Sigmoid colon (tissue), 7 donors: Measurements from ENCODE around the gene FIBP. TPM values are rescaled to one million over a fixed set of nuclear protein-coding genes. Genes with fewer than 3 reads are reported as not detected.

Source experiments
- DNase-seq: peaks from one replicate; pipeline ENCODE4 v3.0.0-alpha.2; 2019
- H3K27ac ChIP-seq, 4 donors: fragments of 200-600 bp; sonication (generic); one replicate each; pipeline ENCODE4 v1.5.1; 2016 to 2019; ENCODE audit warnings: mild to moderate bottlenecking in 1 of 4
- H3K27me3 ChIP-seq, 3 donors: fragments of 200-600 bp; sonication (generic); one replicate each; pipeline ENCODE4 v1.5.1; 2019; ENCODE audit warnings: mild to moderate bottlenecking in 1 of 3
- H3K36me3 ChIP-seq, 4 donors: fragments of 200-600 bp; sonication (generic); one replicate each; pipeline ENCODE4 v1.5.1; 2016 to 2019
- H3K4me1 ChIP-seq, 4 donors: fragments of 200-600 bp; sonication (generic); one replicate each; pipeline ENCODE4 v1.5.1; 2017 to 2019
- H3K4me3 ChIP-seq, 4 donors: fragments of 200-600 bp; sonication (generic); one replicate each; pipeline ENCODE4 v1.5.1; 2017 to 2019; ENCODE audit warnings: mild to moderate bottlenecking in 2 of 4, moderate library complexity in 1 of 4
- H3K9me3 ChIP-seq, 4 donors: fragments of 200-600 bp in 3 of 4; sonication (generic) in 3 of 4; one replicate each; pipeline versions ENCODE4 v1.5.1 to v1.6.1; 2013 to 2019
- CTCF ChIP-seq, 4 experiments: fragments of 450-650 bp in 3 of 4; fragments of 200-600 bp in 1 of 4; IDR thresholded peaks; one replicate each; pipeline ENCODE4 v1.5.1; 2016 to 2019; ENCODE audit warnings: antibody characterized with exemption in 4 of 4, mild to moderate bottlenecking in 3 of 4, moderate library complexity in 2 of 4
- EP300 ChIP-seq, 4 donors: sonication (generic); formaldehyde crosslinking; IDR thresholded peaks; one replicate each; pipeline ENCODE4 v1.6.1; 2017; ENCODE audit warnings: antibody characterized with exemption in 4 of 4
- POLR2A ChIP-seq, 2 donors: fragments of 450-650 bp; IDR thresholded peaks; one replicate each; pipeline ENCODE4 v1.6.1; 2016; ENCODE audit warnings: antibody characterized with exemption in 2 of 2, mild to moderate bottlenecking in 2 of 2, moderate library complexity in 2 of 2
- POLR2AphosphoS5 ChIP-seq, 4 donors: sonication (generic); formaldehyde crosslinking; IDR thresholded peaks; one replicate each; pipeline ENCODE4 v1.6.1; 2017; ENCODE audit warnings: antibody characterized with exemption in 4 of 4
- WGBS, 2 donors: extraction: QIAGEN DNeasy Blood & Tissue Kit; methylation state at CpG; one replicate each; pipeline ENCODE4 v1.1.7; 2013; 5-methylcytosine and 5-hydroxymethylcytosine counted together
- intact Hi-C: fragments of 100-400 bp; cut with DNase I; formaldehyde crosslinking; loops from one replicate; pipeline ENCODE4 v1.15.1; 2023
- polyA plus RNA-seq, 3 donors: library from polyadenylated mRNA; stranded (reverse); fragments of 200-250 nt; gene quantifications; one replicate each; pipeline ENCODE4 v1.2.3, GENCODE V29; 2013
- total RNA-seq, 4 donors: library from RNA; depleted of rRNA; stranded (reverse); fragments of >200 nt; gene quantifications; one replicate each; pipeline ENCODE4 v1.1.0, GENCODE V29; 2016
- donor health status: healthy with polysubstance abuse.
- donor health status: Bipolar disorder and iron deficiency.
- donor health status: healthy.

The FIBP gene
- total and polyA plus RNA-seq, 7 donors, result 37.5 to 66.1 (median 54.4) TPM

- peaks cover 0 to 66% (median 59%) of the 10 kb centered on the region in 4 donors for H3K4me1 ChIP-seq
- H3K27ac ChIP-seq, result peak overlapping the region; percentile 94 to 99 (median 96)
- peak in 2 of 4 donors; percentile 10 to 82 for TF ChIP-seq EP300 (IDR thresholded peaks at IDR 0.05)
- TF ChIP-seq POLR2AphosphoS5 (IDR thresholded peaks at IDR 0.05), result peak; percentile 57 to 91 (median 66)
- TF ChIP-seq POLR2A (IDR thresholded peaks at IDR 0.05), result no peak
- DNase-seq, result peak; percentile 97
- no peaks in the 10 kb centered on the region for H3K27me3 ChIP-seq
- no peak overlapping the region for H3K4me3 ChIP-seq
- peaks cover 0 to 10% (median 0%) of the 10 kb centered on the region in 4 donors for H3K36me3 ChIP-seq
- 52 to 69% methylated on average over 13 of the region's 13 CpGs for WGBS, 2 donors
- intact Hi-C loops, result loop anchor here (2.0 to 5.0 kb wide), 2 partner anchors 15 to 59 kb away; partner anchors contain the start of genes CFL1 and FOSL1
- H3K9me3 ChIP-seq, result no peaks in the 10 kb centered on the region
Observed at GRCh38 chr11:65915821-65916251, 27.6 kb upstream of the FIBP start.

GRCh38 chr11:65915101-65915820, 27.0 kb upstream of the FIBP start:
- peaks cover 0 to 60% (median 53%) of the 10 kb centered on the region in 4 donors for H3K4me1 ChIP-seq
- intact Hi-C loops, result loop anchor here (2.0 to 5.0 kb wide), 2 partner anchors 14 to 58 kb away; partner anchors contain the start of genes CFL1 and FOSL1
- H3K27ac ChIP-seq, result peak overlapping the region; percentile 94 to 99 (median 96)
- H3K27me3 ChIP-seq, result no peaks in the 10 kb centered on the region
- H3K36me3 ChIP-seq, result peaks cover 0 to 5% (median 0%) of the 10 kb centered on the region in 4 donors
- 66 to 67% methylated on average over 10 of the region's 10 CpGs for WGBS, 2 donors
- TF ChIP-seq POLR2AphosphoS5 (IDR thresholded peaks at IDR 0.05) (no peak), EP300 (IDR thresholded peaks at IDR 0.05) (no peak), POLR2A (IDR thresholded peaks at IDR 0.05) (no peak), CTCF (IDR thresholded peaks at IDR 0.05) (no peak)
- no peaks in the 10 kb centered on the region for H3K9me3 ChIP-seq
- DNase-seq, result no peak
- no peak overlapping the region for H3K4me3 ChIP-seq

GRCh38 chr11:65912845-65913244, 24.6 kb upstream of the FIBP start:
- peaks cover 0 to 50% (median 45%) of the 10 kb centered on the region in 4 donors for H3K4me1 ChIP-seq
- peak overlapping the region in 2 of 4 donors; percentile 10 to 45 for H3K27ac ChIP-seq
- H3K36me3 ChIP-seq, result peaks cover 0 to 5% (median 0%) of the 10 kb centered on the region in 4 donors
- intact Hi-C loops, result no loop called here
- no peaks in the 10 kb centered on the region for H3K27me3 ChIP-seq
- no peak overlapping the region for H3K4me3 ChIP-seq
- 71 to 77% methylated on average over 4 of the region's 4 CpGs for WGBS, 2 donors
- TF ChIP-seq POLR2A (IDR thresholded peaks at IDR 0.05) (no peak), CTCF (IDR thresholded peaks at IDR 0.05) (no peak), POLR2AphosphoS5 (IDR thresholded peaks at IDR 0.05) (no peak), EP300 (IDR thresholded peaks at IDR 0.05) (no peak)
- no peaks in the 10 kb centered on the region for H3K9me3 ChIP-seq
- DNase-seq, result no peak

- Histone ChIP-seq H3K27me3 (no peaks in the 10 kb centered on the region), H3K36me3 (peaks cover 0 to 1% (median 0%) of the 10 kb centered on the region in 4 donors), H3K9me3 (no peaks in the 10 kb centered on the region), H3K4me3 (no peak overlapping the region), H3K27ac (peak overlapping the region in 3 of 4 donors; percentile 21 to 33 (median 21)), H3K4me1 (peaks cover 0 to 41% (median 36%) of the 10 kb centered on the region in 4 donors)
- peak; percentile 85 for DNase-seq
- 21 to 33% methylated on average over 14 of the region's 14 CpGs for WGBS, 2 donors
- TF ChIP-seq CTCF (IDR thresholded peaks at IDR 0.05) (no peak), POLR2AphosphoS5 (IDR thresholded peaks at IDR 0.05) (peak in 2 of 4 donors; percentile 27)
- intact Hi-C loops, result no loop called here
Observed at GRCh38 chr11:65911682-65912568, 23.7 kb upstream of the FIBP start.
